HEK293T (cell line): ENCODE data around the gene SMARCC1.

ENCODE experiments used
- CTCF ChIA-PET: fragments of 350-600 bp; formaldehyde crosslinking; extraction: SDS; loops from one replicate; lab custom pipeline; 2021; ENCODE audit warnings: antibody characterized with exemption, inconsistent platforms; lab: Yijun Ruan, JAX
- POLR2A ChIA-PET: fragments of 350-600 bp; formaldehyde crosslinking; extraction: SDS; loops from one replicate; lab custom pipeline; 2020; ENCODE audit warnings: antibody characterized with exemption, inconsistent platforms; lab: Yijun Ruan, JAX
- DNase-seq: peaks from one replicate; pipeline ENCODE4 v3.0.0; 2012; ENCODE audit warnings: mixed read lengths; ENCODE audit errors: extremely low spot score
- ARNT ChIP-seq: fragments of 450-650 bp; IDR thresholded peaks from 2 replicates; pipeline ENCODE4 v1.6.1; 2017; ENCODE audit warnings: mild to moderate bottlenecking
- BHLHE40 ChIP-seq: fragments of 450-650 bp; IDR thresholded peaks from 2 replicates; pipeline ENCODE4 v1.6.1; 2016; ENCODE audit warnings: mild to moderate bottlenecking, moderate library complexity, borderline replicate concordance
- CTBP1 ChIP-seq: fragments of 450-650 bp; IDR thresholded peaks from 2 replicates; pipeline ENCODE4 v1.6.1; 2016; ENCODE audit warnings: borderline replicate concordance
- ELF4 ChIP-seq: fragments of 450-650 bp; IDR thresholded peaks from 2 replicates; pipeline ENCODE4 v1.6.1; 2017; ENCODE audit warnings: antibody characterized with exemption
- FOXA1 ChIP-seq: fragments of 450-650 bp; IDR thresholded peaks from 2 replicates; pipeline ENCODE4 v1.6.1; 2016; ENCODE audit warnings: mild to moderate bottlenecking
- FOXK2 ChIP-seq: fragments of 450-650 bp; IDR thresholded peaks from 2 replicates; pipeline ENCODE4 v1.6.1; 2016; ENCODE audit warnings: mild to moderate bottlenecking
- FOXM1 ChIP-seq: fragments of 450-650 bp; IDR thresholded peaks from 2 replicates; pipeline ENCODE4 v1.6.1; 2017; ENCODE audit warnings: mild to moderate bottlenecking, borderline replicate concordance
- HDGF ChIP-seq: fragments of 450-650 bp; IDR thresholded peaks from 2 replicates; pipeline ENCODE4 v1.6.1; 2017; ENCODE audit warnings: antibody characterized with exemption, borderline replicate concordance
- L3MBTL2 ChIP-seq: fragments of 450-650 bp; conservative IDR thresholded peaks from 2 replicates; pipeline ENCODE4 v1.6.1; 2016; ENCODE audit warnings: mild to moderate bottlenecking
- LEF1 ChIP-seq: fragments of 450-650 bp; IDR thresholded peaks from 2 replicates; pipeline ENCODE4 v1.6.1; 2017; ENCODE audit warnings: mild to moderate bottlenecking, borderline replicate concordance
- NFRKB ChIP-seq: fragments of 450-650 bp; IDR thresholded peaks from 2 replicates; pipeline ENCODE4 v1.6.1; 2016; ENCODE audit warnings: mild to moderate bottlenecking, moderate library complexity
- SP1 ChIP-seq: fragments of 450-650 bp; IDR thresholded peaks from 2 replicates; pipeline ENCODE4 v1.6.1; 2017
- SUZ12 ChIP-seq: fragments of 450-650 bp; IDR thresholded peaks from 2 replicates; pipeline ENCODE4 v1.6.1; 2016; ENCODE audit warnings: mild to moderate bottlenecking
- TARDBP ChIP-seq: fragments of 450-650 bp; IDR thresholded peaks from 2 replicates; pipeline ENCODE4 v1.6.1; 2016
- ZNF384 ChIP-seq: fragments of 450-650 bp; IDR thresholded peaks from 2 replicates; pipeline ENCODE4 v1.6.1; 2016
- TF ChIP-seq, protein P1 (sequence below): fragments of 450-650 bp; IDR thresholded peaks from 2 replicates; pipeline ENCODE4 v1.6.1; 2016

SMARCC1 gene

DNA sequence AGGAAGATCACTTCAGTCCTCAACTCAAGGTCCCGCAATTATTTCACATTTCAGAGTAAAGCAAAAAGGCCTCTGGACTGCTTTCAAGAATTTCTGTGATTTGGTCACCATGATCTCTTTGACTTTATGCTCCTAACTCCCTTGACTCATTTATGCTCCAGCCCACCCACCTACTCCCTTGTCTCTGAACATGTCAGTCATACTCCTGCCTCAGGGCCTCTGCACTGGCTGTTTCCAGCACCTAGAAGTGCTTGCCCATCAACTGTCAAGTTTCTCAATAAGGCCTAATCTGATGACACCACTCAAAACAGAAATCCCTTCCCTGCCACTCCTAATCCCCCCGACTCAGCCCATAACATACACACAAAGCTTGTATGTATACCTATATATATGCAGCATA is 166.9 kb downstream of the SMARCC1 start:
- TF ChIP-seq L3MBTL2 (no peak), HDGF (no peak), SUZ12 (no peak), FOXK2 (no peak), FOXM1 (no peak), ZNF384 (no peak), ELF4 (no peak), BHLHE40 (no peak), FOXA1 (no peak)
- CTCF ChIA-PET = no interaction called here
- DNase-seq = no peak
- POLR2A ChIA-PET = no interaction called here

DNA sequence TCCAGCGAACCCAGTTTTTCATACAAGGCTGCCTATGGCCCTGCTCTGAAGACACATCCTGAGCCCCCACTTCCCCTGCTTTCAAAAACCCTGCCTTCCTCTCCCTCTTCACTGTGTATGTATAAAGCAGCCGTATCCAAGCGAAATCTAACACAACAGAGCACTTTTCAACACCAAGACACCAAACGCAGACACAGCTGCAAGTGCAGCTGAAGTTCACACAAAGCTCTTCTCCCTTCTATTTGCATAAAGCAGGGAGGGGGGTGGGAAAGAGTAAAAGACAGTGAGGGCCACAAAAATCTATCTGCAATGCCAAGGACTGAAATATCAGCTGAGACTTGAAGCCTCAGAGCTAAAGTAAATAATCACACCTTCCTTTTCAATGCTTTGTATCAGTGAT is 168.0 kb downstream of the SMARCC1 start:
- no peak for TF ChIP-seq FOXA1
- CTCF ChIA-PET = no interaction called here
- no peak for DNase-seq
- POLR2A ChIA-PET = no interaction called here

DNA sequence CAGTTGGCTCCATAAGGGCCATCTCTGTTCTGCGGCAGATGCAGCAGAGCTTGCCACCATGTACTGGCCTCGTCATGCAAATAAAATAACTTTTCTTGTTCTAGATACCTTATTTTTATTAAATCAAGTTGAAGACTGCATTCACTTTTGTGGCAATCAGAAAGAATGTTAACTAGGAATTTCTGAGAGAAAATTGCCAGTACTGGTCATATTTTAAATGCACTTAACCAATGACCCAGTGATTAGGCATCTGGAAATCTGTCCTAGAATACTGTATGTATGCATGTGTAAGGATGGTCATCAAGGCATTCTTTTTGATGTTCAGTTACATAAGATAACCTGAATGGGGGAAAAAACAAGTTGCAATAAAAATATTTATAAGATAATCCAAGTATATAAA is 168.8 kb downstream of the SMARCC1 start:
- POLR2A ChIA-PET = no interaction called here
- no peak for DNase-seq
- CTCF ChIA-PET = no interaction called here
- TF ChIP-seq TARDBP = no peak
- no peak for TF ChIP-seq FOXA1
- TF ChIP-seq ZNF384 = no peak
- no peak for TF ChIP-seq SUZ12
- TF ChIP-seq BHLHE40 = no peak
- TF ChIP-seq LEF1 = no peak
- TF ChIP-seq L3MBTL2 = no peak
- TF ChIP-seq FOXK2 = no peak

DNA sequence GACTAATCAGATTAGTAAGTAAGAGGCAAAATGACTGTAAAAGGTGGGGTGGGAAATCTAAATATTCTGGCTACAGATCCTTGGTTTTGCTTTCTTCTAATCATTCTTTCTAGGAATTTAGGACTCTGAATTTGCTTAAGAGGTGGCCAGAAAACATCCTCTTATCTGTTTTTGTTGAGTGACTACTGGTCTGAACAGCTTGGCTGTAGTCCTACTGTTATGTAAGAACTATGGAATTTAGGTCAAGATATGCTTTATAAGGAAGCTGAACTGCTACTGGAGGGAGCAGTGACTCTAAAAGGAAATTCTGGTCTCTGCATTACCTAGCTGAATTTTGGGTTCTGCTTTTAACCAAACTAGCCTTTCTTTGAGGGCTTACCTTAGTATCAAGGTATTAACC is 169.5 kb downstream of the SMARCC1 start:
- DNase-seq = no peak
- TF ChIP-seq HDGF (no peak), BHLHE40 (no peak), TARDBP (no peak), NFRKB (no peak), ELF4 (no peak), ARNT (no peak), FOXA1 (no peak), SUZ12 (no peak), SP1 (no peak), L3MBTL2 (no peak), CTBP1 (no peak), ZNF384 (no peak), FOXM1 (no peak), FOXK2 (no peak), LEF1 (no peak)
- TF ChIP-seq, protein P1, sequence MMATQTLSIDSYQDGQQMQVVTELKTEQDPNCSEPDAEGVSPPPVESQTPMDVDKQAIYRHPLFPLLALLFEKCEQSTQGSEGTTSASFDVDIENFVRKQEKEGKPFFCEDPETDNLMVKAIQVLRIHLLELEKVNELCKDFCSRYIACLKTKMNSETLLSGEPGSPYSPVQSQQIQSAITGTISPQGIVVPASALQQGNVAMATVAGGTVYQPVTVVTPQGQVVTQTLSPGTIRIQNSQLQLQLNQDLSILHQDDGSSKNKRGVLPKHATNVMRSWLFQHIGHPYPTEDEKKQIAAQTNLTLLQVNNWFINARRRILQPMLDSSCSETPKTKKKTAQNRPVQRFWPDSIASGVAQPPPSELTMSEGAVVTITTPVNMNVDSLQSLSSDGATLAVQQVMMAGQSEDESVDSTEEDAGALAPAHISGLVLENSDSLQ = no peak
- POLR2A ChIA-PET = no interaction called here
- CTCF ChIA-PET = no interaction called here

DNA sequence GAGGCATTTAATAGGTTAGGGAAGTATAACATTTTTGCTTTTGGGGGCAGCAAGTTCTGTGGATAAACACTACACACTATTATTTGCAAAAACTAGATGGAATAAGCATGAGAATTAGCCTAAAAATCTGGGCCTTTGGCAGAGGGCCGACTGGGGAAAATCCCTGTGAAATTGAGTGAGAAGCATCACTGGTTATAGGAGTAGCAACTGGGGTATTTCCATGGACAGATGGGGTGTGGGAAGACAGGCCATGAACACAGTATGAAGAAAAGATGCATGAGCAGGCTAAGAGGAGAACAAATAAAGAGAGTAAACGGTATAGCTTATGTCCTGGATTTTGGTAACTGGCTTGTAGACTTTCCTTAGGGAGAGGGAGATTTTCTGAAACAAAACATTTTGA is 170.1 kb downstream of the SMARCC1 start:
- TF ChIP-seq HDGF (no peak), L3MBTL2 (no peak)
- CTCF ChIA-PET = no interaction called here
- no peak for DNase-seq
- POLR2A ChIA-PET = no interaction called here

DNA sequence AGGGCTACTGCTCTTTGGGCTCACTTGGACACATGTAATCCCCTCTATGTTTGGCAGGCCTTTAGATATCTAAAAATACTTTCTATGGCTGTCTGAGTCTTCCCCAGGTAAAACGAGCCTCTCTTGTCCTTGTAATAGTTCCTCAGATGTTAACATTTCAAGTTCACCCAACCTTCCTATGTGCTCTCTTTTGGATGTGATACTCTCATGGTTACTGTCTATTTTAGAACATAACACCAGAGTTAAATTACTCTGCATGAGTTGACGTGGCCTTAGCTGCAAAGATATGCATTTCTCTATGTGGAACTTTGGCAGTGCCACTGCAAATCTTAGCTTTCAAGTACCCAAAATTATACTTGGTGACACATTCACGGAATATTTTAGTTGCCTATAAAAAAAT is 171.1 kb downstream of the SMARCC1 start:
- ChIA-PET CTCF (no interaction called here), POLR2A (no interaction called here)

DNA sequence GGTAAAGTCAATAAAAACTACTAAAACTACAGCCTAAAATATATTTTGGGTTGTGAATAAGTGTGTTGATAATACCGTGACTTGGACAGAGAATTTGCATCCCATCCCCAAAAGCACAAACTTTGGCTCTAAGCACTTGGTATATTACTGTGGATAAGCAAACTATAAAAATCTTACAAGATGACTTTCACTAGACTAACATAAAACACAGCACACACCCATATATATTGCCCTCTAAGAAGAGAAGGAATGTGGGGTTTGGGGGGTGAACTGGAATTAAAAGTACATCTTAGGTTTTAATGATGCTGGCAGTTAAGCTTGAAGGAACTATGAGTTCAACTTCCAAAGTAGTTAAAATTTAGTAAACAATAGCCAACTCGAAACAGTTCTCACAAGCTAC is 174.4 kb downstream of the SMARCC1 start:
- no peak for TF ChIP-seq SUZ12
- no peak for TF ChIP-seq TARDBP
- no peak for TF ChIP-seq NFRKB
- TF ChIP-seq FOXM1 = no peak
- TF ChIP-seq, protein P1 = no peak
- no peak for TF ChIP-seq HDGF
- TF ChIP-seq LEF1 = no peak
- no peak for TF ChIP-seq FOXA1
- TF ChIP-seq FOXK2 = no peak
- CTCF ChIA-PET = no interaction called here

More for the DNA sequence above, 171.1 kb downstream of the SMARCC1 start:
- DNase-seq = no peak
- no peak for TF ChIP-seq FOXM1
- TF ChIP-seq CTBP1 = no peak
- no peak for TF ChIP-seq FOXA1
- no peak for TF ChIP-seq ELF4

DNA sequence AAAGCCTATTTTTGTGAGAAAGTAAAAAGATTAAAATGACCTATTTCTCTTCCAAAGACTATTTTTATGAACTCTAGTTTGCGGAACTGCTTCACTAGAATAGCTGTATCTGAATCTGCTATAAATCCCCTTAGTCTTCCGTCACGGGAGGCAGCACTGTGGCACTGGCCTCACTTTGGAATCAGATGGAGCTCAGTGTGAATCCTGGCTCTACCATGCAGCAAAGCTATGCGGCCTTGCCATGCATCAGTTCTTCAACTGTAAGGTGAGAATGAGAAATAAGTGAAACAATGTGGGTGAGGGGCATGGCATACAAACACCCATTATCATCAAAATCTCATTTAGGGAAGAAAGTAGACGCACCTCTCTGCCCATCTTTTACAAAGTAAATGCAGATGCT is 175.5 kb downstream of the SMARCC1 start:
- CTCF ChIA-PET = no interaction called here

More for the DNA sequence above, 174.4 kb downstream of the SMARCC1 start:
- DNase-seq = no peak
- POLR2A ChIA-PET = no interaction called here

More for the DNA sequence above, 175.5 kb downstream of the SMARCC1 start:
- TF ChIP-seq CTBP1 (no peak), ARNT (no peak), TARDBP (no peak), ELF4 (no peak), FOXM1 (no peak), SUZ12 (no peak), L3MBTL2 (no peak), BHLHE40 (no peak), SP1 (no peak), ZNF384 (no peak), LEF1 (no peak), HDGF (no peak), FOXA1 (no peak), FOXK2 (no peak), NFRKB (no peak)
- TF ChIP-seq, protein P1 = no peak
- no peak for DNase-seq
- POLR2A ChIA-PET = no interaction called here
